C4-2B (cell line): ENCODE measurements around the gene TMEM51.

Source experiments
- CTCF ChIP-seq: fragments of 450-650 bp; conservative IDR thresholded peaks from 2 replicates; pipeline ENCODE4 v1.5.1; 2017; ENCODE audit warnings: mild to moderate bottlenecking
- ZFX ChIP-seq: fragments of 450-650 bp; IDR thresholded peaks from 2 replicates; pipeline ENCODE4 v1.6.1; 2017

- no peak for TF ChIP-seq CTCF
- TF ChIP-seq ZFX: no peak
Observed at GRCh38 chr1:15224259-15224869, 70.8 kb downstream of the TMEM51 start.
